GM19467 (cell line): ENCODE measurements around the gene CDHR5.
"Not testable (repeated sequence)": the region's sequence is repeated elsewhere in the genome, so short reads cannot be mapped to it uniquely, and the experiment has no call there.

Experiments
- ATAC-seq: cut with Tn5 transposase; IDR thresholded peaks from one replicate; pipeline ENCODE4 v1.9.1; 2021; ENCODE audit warnings: mild to moderate bottlenecking, moderate library complexity; ENCODE audit not compliant: unreplicated experiment

CDHR5 gene, protein sequence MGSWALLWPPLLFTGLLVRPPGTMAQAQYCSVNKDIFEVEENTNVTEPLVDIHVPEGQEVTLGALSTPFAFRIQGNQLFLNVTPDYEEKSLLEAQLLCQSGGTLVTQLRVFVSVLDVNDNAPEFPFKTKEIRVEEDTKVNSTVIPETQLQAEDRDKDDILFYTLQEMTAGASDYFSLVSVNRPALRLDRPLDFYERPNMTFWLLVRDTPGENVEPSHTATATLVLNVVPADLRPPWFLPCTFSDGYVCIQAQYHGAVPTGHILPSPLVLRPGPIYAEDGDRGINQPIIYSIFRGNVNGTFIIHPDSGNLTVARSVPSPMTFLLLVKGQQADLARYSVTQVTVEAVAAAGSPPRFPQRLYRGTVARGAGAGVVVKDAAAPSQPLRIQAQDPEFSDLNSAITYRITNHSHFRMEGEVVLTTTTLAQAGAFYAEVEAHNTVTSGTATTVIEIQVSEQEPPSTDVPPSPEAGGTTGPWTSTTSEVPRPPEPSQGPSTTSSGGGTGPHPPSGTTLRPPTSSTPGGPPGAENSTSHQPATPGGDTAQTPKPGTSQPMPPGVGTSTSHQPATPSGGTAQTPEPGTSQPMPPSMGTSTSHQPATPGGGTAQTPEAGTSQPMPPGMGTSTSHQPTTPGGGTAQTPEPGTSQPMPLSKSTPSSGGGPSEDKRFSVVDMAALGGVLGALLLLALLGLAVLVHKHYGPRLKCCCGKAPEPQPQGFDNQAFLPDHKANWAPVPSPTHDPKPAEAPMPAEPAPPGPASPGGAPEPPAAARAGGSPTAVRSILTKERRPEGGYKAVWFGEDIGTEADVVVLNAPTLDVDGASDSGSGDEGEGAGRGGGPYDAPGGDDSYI

DNA sequence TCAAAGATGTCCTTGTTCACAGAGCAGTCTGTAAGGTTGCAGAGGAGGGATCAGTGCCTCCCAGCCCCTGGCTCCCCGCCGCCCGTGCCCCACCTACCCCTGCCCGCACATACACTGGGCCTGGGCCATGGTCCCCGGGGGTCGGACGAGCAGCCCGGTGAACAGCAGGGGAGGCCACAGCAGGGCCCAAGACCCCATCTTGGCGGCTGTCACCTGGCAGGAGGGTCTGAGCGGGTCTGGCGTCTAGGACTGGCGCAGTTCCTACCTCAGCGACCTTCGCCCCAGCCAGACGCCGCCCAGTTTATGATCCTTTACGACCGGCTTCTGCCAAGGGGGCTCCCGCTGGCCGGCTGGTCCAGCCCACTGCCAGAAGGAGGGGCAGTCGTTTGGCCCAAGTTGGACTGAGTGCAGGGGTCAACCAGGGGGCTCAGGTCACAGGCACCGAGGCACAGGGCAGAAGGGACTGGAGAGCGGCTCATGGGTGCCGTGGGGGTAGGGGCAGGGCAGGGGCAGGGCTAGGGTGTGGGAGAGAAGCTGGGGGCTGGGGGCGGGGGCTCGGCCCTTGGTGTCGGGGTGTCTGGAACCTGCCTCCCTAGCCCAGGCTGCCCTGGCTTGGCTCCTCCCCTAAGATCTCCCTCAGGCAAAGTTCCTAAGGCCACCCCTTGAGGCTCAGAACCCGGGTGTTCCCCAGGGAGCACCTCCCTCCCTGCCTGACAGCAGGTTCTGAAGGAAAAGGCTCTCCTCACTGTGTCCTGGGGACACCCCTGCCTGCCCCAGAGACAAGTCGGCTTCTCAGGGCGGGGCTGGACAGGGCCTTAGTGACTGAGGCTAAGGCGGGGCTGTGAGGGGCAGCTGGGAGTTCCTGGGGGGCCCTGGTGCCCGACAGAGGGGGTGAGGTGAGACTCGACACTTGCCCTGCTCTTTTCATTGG is at the start of gene CDHR5:
CDHR5 (minus strand) TSS at position 251 of the 931 bp plus-strand sequence; CDS start at position 198, 53 bp downstream.
- ATAC-seq = no peak

DNA sequence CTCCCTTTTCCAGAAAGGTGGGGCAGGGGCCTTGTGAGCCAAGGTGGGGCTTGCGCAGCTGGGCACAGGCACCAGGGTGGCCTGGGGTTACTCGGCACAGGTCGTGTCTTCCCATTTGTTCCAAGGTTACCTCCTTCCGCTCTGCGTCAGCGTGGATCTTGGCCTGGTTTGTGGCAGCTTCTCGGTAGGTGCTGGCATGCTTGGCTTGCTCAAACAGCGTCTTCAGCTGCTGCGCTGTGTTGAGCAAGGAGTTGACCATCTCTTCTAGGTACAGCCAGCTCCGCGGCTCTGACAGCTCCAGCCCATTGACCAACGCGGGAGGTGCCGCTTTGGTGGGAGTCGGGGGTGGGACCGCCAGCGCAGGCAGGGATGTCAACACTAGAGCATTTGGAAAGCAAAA is 49.7 kb upstream of the CDHR5 start:
- no peak for ATAC-seq

DNA sequence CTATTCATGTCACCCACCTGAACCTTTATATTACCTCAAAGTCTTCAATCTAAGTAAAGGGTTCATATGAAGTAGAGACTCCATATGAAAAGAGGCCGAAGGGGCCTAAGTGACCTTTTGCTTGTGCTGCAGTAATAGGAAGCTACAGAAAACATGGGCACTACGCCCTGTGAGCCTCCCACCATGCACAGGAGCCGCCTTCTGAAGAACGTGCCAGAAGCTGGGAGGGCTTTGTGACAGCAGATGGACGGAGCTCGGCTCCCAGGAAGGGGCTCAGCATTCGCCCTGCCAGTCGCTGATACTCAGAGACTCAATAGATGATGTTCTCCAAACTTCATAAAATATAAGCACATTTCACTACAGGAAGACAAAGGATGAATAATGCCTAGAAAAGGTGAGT is 49.1 kb upstream of the CDHR5 start:
- no peak for ATAC-seq

DNA sequence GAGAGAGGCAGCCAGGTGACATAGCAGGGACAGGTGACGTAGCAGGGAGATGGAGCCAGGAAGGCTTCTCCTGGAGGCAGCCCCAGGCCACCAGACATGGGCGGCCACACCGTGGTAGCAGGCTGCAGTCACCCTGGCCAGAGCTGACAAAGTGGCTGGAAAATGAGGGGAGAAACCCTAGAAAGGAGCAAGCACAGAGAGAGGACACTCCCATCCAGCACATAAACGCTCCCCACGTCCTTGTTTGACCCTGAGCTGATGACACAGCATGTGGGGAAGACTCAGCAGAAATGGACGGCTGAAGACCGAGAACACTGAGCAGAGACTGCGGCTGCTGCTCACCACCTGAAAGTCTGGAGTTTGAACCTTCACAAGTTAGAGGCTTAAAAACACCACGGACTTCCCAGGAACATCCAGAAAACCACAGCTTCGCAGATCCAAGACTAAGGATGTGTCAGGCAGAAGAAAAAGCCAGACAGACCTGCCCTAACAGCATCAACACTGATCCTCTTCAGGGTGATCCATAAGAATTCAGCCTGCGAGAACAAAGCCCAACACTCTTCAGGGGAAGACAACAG is 41.0 kb upstream of the CDHR5 start:
- ATAC-seq = no peak

DNA sequence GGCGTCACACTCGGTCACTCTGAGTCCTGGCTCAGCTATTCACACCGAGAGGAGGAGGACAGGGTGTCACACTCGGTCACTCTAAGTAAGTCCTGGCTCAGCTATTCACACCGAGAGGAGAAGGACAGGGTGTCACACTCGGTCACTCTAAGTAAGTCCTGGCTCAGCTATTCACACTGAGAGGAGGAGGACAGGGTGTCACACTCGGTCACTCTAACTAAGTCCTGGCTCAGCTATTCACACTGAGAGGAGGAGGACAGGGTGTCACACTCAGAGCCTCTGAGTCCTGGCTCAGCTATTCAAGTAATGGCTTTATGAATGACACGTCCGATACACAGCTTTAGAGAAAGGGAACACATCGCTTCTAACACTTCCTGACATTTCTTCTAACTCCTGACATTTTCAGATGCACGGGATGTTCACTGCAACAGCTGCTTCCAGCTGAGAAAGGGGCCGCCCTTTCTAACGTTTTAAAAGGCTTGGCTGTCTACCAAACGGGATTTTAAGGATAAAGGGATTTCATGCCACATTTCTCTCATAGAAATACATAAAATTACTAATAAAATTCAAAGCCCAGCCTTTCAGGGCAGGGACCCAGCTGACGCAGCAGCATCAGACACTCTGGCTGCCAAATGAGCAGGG is 40.4 kb upstream of the CDHR5 start:
- ATAC-seq = no peak

DNA sequence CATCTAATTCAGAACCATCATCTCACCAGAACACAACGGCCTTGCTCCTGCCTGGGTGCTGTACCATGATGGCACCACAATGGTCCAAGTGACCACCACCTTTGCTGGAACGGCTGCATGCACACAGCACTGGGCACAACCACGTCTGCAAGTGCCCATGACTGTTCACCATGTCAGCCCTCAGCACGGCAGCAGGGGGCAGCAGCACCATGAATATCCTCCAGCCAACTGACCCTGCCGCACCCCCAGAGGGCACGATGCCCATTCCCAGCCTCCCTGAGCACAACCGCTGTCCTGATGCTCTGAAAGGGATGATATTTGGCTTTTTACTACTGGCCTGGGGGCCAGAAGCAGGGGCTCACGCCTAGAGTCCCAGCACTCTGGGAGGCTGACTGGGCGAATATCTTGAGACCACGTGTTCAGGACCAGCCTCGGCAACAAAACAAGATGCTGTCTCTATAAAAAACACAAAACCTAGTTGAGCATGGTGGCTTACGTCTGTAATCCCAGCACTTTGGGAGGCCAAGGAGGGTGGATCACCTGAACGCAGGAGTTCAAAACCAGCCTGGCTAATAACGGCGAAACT is 38.0 kb upstream of the CDHR5 start:
- no peak for ATAC-seq

DNA sequence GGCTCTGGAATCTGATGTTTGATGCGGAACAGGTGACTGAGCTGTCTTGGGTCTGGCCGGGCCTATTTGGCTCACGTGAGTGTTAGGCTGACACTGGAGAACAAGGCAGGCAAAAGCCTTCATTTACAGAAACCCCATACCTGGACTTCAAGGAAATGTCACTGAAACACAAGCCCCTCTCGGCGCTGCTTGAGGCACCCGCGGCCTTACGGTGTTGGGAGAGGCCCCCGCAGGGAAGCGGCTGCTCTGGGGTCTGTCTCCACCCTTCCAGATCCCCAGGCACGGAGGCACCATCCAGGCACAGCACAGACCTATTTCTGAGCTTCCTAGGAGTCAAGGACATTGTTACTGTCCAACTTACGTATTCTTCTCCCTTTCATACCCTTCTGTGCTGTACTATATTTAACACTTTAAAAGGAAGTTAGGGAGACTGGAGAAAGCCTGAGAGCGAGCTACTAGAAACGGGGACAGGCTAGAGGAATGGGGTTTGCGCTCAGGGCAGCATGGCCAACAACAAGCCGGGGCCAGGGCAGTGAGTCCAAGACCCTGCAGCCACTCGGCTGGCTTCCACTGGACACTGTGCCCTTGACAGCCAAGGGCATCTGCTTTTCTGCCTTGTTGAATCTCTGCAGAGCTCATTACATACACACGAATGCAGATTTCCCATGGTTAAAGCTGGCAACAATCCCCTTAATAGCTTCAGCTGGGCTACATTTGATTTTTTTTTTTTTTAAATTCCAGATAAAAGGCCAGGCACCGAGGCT is 36.1 kb upstream of the CDHR5 start:
- no peak for ATAC-seq

DNA sequence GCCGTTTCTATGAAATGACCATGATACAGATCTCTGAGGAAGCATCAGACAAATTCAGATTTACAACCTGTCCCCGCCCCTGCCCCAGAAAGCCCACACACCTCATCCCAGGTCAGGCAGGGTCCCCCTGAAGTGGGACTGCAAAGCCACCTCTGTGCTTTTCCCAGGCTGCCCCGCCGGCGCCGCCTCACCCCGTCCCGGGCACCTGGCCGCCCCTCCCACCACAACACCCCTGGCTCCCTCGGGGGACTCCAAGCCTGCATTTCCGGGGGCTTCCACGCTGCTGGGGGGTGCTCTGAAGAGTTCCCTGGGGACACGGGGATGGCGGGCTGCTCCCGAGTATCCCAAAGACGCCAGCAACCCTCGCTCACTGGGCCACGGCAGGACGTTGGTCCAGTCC is 35.5 kb upstream of the CDHR5 start:
- ATAC-seq = no peak

DNA sequence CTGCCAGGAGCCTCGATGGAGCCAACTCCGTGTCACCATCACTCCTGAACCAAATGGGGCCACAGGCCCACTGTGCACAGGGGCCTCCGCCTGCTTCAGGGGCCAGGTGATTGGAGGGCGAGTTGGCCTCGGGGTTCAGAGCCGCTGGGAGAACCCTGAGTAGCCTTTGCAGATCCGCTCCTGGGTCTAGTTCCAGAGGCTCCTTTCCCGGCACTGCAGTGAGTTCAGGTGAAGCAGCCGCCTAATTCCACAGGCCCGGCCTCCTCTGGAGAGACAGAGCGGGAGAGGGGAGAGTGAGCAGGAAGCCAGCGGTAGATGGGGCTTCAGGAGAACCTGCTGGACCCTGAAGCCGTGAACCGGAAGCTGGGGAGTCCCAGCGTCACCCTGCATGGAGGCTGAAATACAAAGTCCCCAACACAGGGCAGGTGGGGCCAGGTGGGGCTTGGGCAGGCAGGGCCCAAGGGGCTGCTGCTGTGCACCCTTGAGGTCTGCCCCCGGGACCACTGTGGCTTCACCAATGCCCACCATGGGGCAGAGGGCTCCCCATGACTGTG is 34.9 kb upstream of the CDHR5 start:
- ATAC-seq = no peak

DNA sequence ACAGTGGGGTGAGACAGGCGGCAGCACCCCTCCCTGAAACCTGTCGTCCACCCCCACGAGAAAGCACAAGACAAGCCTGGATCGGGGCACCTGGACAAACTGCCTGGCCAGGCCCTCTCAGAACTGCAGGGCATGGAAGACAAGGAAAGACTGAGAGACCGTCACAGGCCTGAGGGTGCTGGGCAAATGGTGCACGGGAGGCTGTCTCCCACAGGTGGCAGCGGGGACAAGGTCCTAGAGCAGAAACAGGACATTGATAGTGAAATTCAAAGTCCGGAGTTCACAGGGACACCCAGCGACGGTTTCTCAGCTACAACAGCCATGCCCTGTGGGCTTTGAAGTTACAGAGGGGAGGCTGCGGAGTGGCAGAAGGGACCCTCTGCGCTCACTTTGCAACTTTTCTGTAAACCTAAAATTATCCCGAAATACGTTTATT is 33.0 kb upstream of the CDHR5 start:
- no peak for ATAC-seq

DNA sequence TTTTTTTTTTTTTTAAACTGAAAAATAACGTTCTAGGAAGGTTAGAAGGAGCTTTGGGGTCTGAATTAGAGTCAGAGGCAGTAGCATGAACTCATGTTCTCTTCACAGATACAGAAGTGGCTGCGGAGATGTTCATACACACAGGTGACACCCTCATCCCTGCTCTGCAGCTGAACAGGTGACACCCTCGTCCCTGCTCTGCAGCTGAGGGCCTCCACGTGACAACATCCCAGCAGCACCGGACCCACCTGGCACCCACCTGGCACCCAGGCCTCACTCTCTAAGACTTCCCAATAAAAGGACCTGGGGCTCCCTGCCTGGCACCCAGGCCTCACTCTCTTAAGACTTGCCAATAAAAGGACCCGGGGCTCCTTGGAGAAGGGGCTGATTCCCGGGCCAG is 32.1 kb upstream of the CDHR5 start:
- ATAC-seq = no peak

DNA sequence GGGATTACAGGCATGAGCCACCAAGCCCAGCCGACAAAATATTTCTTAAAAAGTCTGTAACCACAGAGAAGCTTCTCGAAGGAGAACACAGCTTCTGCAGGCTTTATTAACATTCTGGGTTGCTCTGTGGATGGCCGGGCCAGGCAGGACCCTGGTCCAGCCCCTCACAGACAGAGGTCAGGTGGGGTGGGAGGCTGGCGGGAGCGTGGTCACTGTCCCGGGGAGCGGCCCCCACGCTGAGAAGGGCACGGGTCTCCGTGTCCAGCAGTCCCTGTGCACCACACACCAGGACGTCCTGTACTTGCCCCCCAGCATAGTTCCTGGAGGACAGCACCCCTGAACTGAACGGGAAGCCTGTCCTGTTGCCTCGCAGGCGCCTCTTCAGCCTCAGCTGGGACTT is 31.7 kb upstream of the CDHR5 start:
- no peak for ATAC-seq

DNA sequence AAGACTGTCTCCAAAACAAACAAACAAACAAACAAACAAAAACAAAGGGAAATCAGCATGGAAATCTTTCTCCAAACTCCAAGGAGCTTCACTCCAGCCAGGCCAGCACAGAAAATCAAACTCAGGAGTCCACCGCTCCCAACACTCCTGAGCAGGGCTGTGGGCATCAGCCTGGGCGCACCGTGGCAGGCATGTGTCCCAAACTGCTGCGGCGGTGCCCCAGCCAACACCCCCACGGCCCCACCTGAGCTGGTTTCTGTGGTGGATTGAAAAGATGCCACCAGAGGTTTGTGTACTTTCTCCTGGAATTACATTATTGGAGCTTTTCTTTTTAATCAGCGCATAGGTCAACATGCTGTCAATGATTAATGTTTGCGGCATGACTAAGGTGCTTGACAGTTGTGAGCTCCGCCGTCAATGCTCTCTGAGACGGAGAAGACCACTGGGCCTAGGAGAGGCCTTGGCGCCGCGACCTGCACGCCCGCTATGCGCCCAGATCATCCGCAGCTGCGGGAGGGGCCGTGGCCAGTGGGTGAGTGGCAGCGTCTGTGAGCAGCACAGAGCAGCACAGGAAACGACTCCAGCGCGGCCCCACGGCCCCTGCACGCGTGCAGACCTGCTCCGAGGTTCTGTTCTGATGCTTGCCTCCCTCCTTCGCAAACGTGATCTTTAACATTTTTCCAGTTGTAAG is 30.4 kb upstream of the CDHR5 start:
- ATAC-seq = no peak

DNA sequence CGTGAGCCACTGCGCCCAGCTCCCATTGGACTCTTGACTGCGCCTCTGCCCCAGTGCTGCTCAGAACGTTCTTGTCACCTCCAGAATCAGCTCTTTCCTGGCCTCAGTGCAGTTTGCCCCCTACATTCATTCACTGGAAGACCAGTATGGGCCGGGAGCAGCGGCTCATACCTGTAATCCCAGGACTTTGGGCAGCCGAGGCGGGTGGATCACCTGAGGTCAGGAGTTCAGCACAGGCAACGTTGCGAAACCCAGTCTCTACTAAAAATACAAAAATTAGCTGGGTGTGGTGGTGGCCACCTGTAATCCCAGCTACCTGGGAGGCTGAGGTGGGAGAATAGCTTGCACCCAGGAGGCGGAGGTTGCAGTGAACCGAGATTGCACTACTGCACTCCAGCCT is 29.7 kb upstream of the CDHR5 start:
- ATAC-seq = not testable (repeated sequence)

DNA sequence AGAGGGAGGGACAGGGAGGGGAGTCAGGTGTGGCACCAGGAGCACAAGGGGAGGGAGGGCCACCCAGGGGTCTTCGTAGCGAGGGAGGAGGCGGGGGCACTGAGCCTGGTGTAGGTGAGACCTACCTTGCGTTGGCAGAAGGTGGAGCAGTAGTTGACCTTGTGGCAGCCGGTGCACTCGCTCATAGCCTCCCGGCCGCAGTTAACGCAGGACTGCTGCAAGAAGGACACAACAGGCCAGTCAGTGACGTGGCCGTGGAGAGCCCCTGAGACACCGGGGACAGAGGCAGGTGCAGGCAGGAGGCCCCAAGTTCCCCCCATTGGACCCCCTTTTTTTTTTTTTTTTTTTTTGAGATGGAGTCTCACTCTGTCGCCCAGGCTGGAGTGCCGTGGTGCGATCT is 29.1 kb upstream of the CDHR5 start:
- ATAC-seq = no peak

DNA sequence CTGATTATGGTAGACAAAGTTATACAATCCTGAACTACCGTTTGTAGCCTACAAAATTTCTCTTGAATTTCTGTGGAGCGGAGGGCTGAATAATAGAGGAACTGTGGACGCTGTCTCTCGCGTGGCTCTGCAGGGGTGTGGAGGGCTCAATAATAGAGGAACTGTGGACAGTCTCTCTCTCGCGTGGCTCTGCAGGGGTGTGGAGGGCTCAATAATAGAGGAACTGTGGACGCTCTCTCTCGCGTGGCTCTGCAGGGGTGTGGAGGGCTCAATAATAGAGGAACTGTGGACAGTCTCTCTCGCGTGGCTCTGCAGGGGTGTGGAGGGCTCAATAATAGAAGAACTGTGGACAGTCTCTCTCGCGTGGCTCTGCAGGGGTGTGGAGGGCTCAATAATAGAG is 28.4 kb upstream of the CDHR5 start:
- not testable (repeated sequence) for ATAC-seq

DNA sequence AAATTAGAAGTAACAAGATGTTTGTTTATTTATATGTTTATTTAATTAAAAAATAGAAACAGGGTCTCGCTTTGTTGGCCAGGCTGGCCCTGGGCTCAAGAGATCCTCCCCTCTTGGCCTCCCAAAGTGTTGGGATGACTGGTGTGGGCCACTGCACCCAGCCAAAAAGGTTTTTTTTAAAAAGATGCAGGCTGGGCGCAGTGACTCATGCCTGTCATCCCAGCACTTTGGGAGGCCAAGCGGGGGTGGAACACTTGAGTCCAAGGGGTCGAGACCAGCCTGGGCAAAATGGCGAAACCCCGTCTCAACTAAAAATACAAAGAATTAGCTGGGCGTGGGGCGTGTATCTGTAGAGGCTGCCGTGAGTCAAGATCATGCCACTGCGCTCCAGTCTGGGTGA is 25.7 kb upstream of the CDHR5 start:
- ATAC-seq = no peak

DNA sequence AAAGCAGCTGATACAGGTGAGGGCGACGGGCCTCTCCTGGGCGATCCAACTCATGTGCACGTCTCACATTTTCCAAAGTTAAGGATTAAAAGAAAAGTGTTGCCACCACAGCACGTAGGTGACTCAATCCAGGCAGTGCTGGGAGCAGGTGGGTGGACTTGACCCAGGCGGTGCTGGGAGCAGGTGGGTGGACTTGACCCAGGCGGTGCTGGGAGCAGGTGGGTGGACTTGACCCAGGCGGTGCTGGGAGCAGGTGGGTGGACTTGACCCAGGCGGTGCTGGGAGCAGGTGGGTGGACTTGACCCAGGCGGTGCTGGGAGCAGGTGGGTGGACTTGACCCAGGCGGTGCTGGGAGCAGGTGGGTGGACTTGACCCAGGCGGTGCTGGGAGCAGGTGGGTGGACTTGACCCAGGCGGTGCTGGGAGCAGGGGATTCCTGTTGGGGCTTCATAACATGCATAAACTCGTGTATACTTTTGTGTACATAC is 23.0 kb upstream of the CDHR5 start:
- not testable (repeated sequence) for ATAC-seq
